Mammary epithelial cell (primary cell): ENCODE data around the gene WDR64.

Experiments
- CTCF ChIP-seq, 2 donors: IDR thresholded peaks in 1 of 2; conservative IDR thresholded peaks in 1 of 2; 2 replicates each; pipeline ENCODE4 v1.5.1; 2011 to 2012; ENCODE audit warnings: inconsistent platforms in 2 of 2, low read length in 2 of 2, mild to moderate bottlenecking in 2 of 2, control low read depth in 1 of 2, low read depth in 1 of 2; ENCODE audit not compliant: insufficient read depth in 1 of 2; ENCODE audit errors: extremely low read depth in 1 of 2
- EZH2 ChIP-seq: IDR thresholded peaks from 2 replicates; pipeline ENCODE4 v1.6.1; 2012; ENCODE audit warnings: low read length, inconsistent platforms, borderline replicate concordance

- TF ChIP-seq CTCF (conservative IDR thresholded peaks at IDR 0.05 in 1 of 2, IDR thresholded peaks at IDR 0.05 in 1 of 2; ENCODE audit: extremely low read depth in 1 of 2, insufficient read depth in 1 of 2, low read depth in 1 of 2, low read length in 2 of 2) (no peak), EZH2 (no peak)
These were observed 5.9 kb upstream of the WDR64 start for GRCh38 chr1:241646201-241646600.
